Nephron (organoid): ENCODE measurements around the gene MICB.

Experiments used
- H3K27ac Mint-ChIP-seq, 3 experiments: 2 replicates each; pipeline ENCODE4 v1.8.0; 2020; ENCODE audit warnings: mixed read lengths in 3 of 3, mild to moderate bottlenecking in 2 of 3, moderate library complexity in 1 of 3
- H3K27me3 Mint-ChIP-seq: 2 replicates; pipeline ENCODE4 v1.8.0; 2021; ENCODE audit warnings: low read depth, mild to moderate bottlenecking, moderate library complexity, mixed read lengths
- H3K36me3 Mint-ChIP-seq: 2 replicates; pipeline ENCODE4 v1.8.0; 2020; ENCODE audit warnings: low read depth, mixed read lengths
- H3K4me1 Mint-ChIP-seq: 2 replicates; pipeline ENCODE4 v1.8.0; 2020; ENCODE audit warnings: mixed read lengths
- H3K4me3 Mint-ChIP-seq, 3 experiments: 2 replicates each; pipeline ENCODE4 v1.8.0; 2020; ENCODE audit warnings: mild to moderate bottlenecking in 3 of 3, mixed read lengths in 3 of 3, moderate library complexity in 2 of 3
- H3K9me3 Mint-ChIP-seq: 2 replicates; pipeline ENCODE4 v1.8.0; 2020; ENCODE audit warnings: mixed read lengths
- CTCF ChIP-seq, 3 experiments: fragments of 200-600 bp; sonication (generic); IDR thresholded peaks; one replicate each; pipeline ENCODE4 v1.5.0; 2021; ENCODE audit warnings: antibody characterized with exemption in 3 of 3; ENCODE audit not compliant: unreplicated experiment in 3 of 3

The MICB gene

GRCh38 chr6:31532644-31533454, 34.9 kb downstream of the MICB start:
- H3K27ac Mint-ChIP-seq, result peak overlapping the region in 1 of 3 experiments; percentile 25
- no peak for TF ChIP-seq CTCF (IDR thresholded peaks at IDR 0.05; ENCODE audit: unreplicated experiment in 3 of 3)
- no peaks in the 10 kb centered on the region for H3K9me3 Mint-ChIP-seq
- H3K4me1 Mint-ChIP-seq, result peaks cover 23% of the 10 kb centered on the region
- H3K27me3 Mint-ChIP-seq, result no peaks in the 10 kb centered on the region
- H3K4me3 Mint-ChIP-seq, result no peak overlapping the region
- peaks cover 81% of the 10 kb centered on the region for H3K36me3 Mint-ChIP-seq

GRCh38 chr6:31533455-31533841, 35.5 kb downstream of the MICB start:
- Mint-ChIP-seq H3K4me3 (no peak overlapping the region), H3K36me3 (peaks cover 81% of the 10 kb centered on the region), H3K4me1 (peaks cover 22% of the 10 kb centered on the region), H3K9me3 (no peaks in the 10 kb centered on the region), H3K27ac (no peak overlapping the region), H3K27me3 (no peaks in the 10 kb centered on the region)
- TF ChIP-seq CTCF (IDR thresholded peaks at IDR 0.05; ENCODE audit: unreplicated experiment in 3 of 3), result no peak

GRCh38 chr6:31534011-31534410, 36.1 kb downstream of the MICB start:
- Mint-ChIP-seq H3K9me3 (no peaks in the 10 kb centered on the region), H3K36me3 (peaks cover 87% of the 10 kb centered on the region), H3K4me3 (no peak overlapping the region), H3K27me3 (no peaks in the 10 kb centered on the region), H3K4me1 (peaks cover 26% of the 10 kb centered on the region), H3K27ac (no peak overlapping the region)
- TF ChIP-seq CTCF (IDR thresholded peaks at IDR 0.05; ENCODE audit: unreplicated experiment in 3 of 3), result no peak

GRCh38 chr6:31534521-31535040, 36.6 kb downstream of the MICB start:
- peaks cover 90% of the 10 kb centered on the region for H3K36me3 Mint-ChIP-seq
- H3K27ac Mint-ChIP-seq, result no peak overlapping the region
- no peaks in the 10 kb centered on the region for H3K9me3 Mint-ChIP-seq
- H3K4me1 Mint-ChIP-seq, result peaks cover 31% of the 10 kb centered on the region
- H3K4me3 Mint-ChIP-seq, result no peak overlapping the region
- H3K27me3 Mint-ChIP-seq, result no peaks in the 10 kb centered on the region
- no peak for TF ChIP-seq CTCF (IDR thresholded peaks at IDR 0.05; ENCODE audit: unreplicated experiment in 3 of 3)

- Mint-ChIP-seq H3K4me1 (peaks cover 41% of the 10 kb centered on the region), H3K36me3 (peaks cover 89% of the 10 kb centered on the region), H3K9me3 (no peaks in the 10 kb centered on the region), H3K27ac (no peak overlapping the region), H3K27me3 (no peaks in the 10 kb centered on the region), H3K4me3 (peak overlapping the region in 1 of 3 experiments; percentile 6)
- no peak for TF ChIP-seq CTCF (IDR thresholded peaks at IDR 0.05; ENCODE audit: unreplicated experiment in 3 of 3)
Observed at GRCh38 chr6:31535538-31536324, 37.8 kb downstream of the MICB start.
